OCI-LY3 (cell line): ENCODE measurements around the gene GRN.

Experiments
- H2AFZ ChIP-seq: fragments of 200-600, 300-600 bp; shearing (Covaris generic); 2 replicates; pipeline ENCODE4 v1.6.0; 2014; ENCODE audit warnings: antibody characterized with exemption, low read depth, low read length
- H3K27ac ChIP-seq: fragments of 200-600, 300-600 bp; sonication (generic); 2 replicates; pipeline ENCODE4 v1.5.1; 2014; ENCODE audit warnings: mild to moderate bottlenecking, low read length, moderate library complexity, mixed read lengths
- H3K27me3 ChIP-seq: fragments of 200-600, 300-600 bp; sonication (generic); 2 replicates; pipeline ENCODE4 v1.6.1; 2014; ENCODE audit warnings: low read depth, low read length, mixed read lengths
- H3K36me3 ChIP-seq: fragments of 200-600, 300-600 bp; sonication (generic); replicated peaks from 2 replicates; pipeline ENCODE3; 2014; ENCODE audit warnings: low read depth, low read length, mixed read lengths
- H3K4me1 ChIP-seq: fragments of 300-600, 200-600 bp; sonication (generic); 2 replicates; pipeline ENCODE4 v1.6.1; 2014; ENCODE audit warnings: low read length, mixed read lengths
- H3K4me2 ChIP-seq: fragments of 200-600, 300-600 bp; sonication (generic); 2 replicates; pipeline ENCODE4 v1.6.1; 2014; ENCODE audit warnings: low read length, mixed read lengths
- H3K4me3 ChIP-seq: fragments of 300-600, 200-600 bp; sonication (generic); 2 replicates; pipeline ENCODE4 v1.5.1; 2014; ENCODE audit warnings: antibody characterized with exemption, mild to moderate bottlenecking, low read length, moderate library complexity
- H3K79me2 ChIP-seq: fragments of 300-600, 200-600 bp; shearing (Covaris generic); 2 replicates; pipeline ENCODE4 v1.6.1; 2014; ENCODE audit warnings: mild to moderate bottlenecking, low read length, mixed read lengths
- H3K9ac ChIP-seq: fragments of 300-600, 200-600 bp; shearing (Covaris generic); 2 replicates; pipeline ENCODE4 v1.6.0; 2014; ENCODE audit warnings: mild to moderate bottlenecking, low read length, moderate library complexity
- H3K9me3 ChIP-seq: fragments of 200-600, 300-600 bp; shearing (Covaris generic); 2 replicates; pipeline ENCODE4 v1.6.1; 2014; ENCODE audit warnings: low read length, mixed read lengths; ENCODE audit not compliant: insufficient read depth
- H4K20me1 ChIP-seq: fragments of 200-600, 300-600 bp; sonication (generic); 2 replicates; pipeline ENCODE4 v1.6.1; 2016; ENCODE audit warnings: low read length, mixed read lengths; ENCODE audit not compliant: insufficient read depth
- CTCF ChIP-seq: fragments of 200-600, 300-600 bp; sonication (generic); IDR thresholded peaks from 2 replicates; pipeline ENCODE4 v1.5.1; 2014; ENCODE audit warnings: antibody characterized with exemption, low read length, low read depth
- EZH2phosphoT487 ChIP-seq: fragments of 200-600 bp; shearing (Covaris generic); IDR thresholded peaks from 2 replicates; pipeline ENCODE4 v1.6.1; 2018; ENCODE audit warnings: antibody characterized with exemption, mixed run types, low read depth

The GRN gene

GRCh38 chr17:44394833-44395232, 49.7 kb downstream of the GRN start:
- TF ChIP-seq EZH2phosphoT487 (no peak), CTCF (no peak)
- Histone ChIP-seq H3K79me2 (no peaks in the 10 kb centered on the region), H3K9ac (no peak overlapping the region), H2AFZ (no peak overlapping the region), H3K9me3 (no peaks in the 10 kb centered on the region), H3K36me3 (peaks cover 18% of the 10 kb centered on the region), H3K4me3 (no peak overlapping the region), H4K20me1 (no peaks in the 10 kb centered on the region), H3K27ac (no peak overlapping the region), H3K4me1 (peaks cover 2% of the 10 kb centered on the region; the same call in 1 of the 2 replicates), H3K4me2 (no peak overlapping the region), H3K27me3 (no peaks in the 10 kb centered on the region)

- no peaks in the 10 kb centered on the region for H4K20me1 ChIP-seq
- no peak overlapping the region for H3K4me3 ChIP-seq
- H3K79me2 ChIP-seq, result no peaks in the 10 kb centered on the region
- H2AFZ ChIP-seq, result no peak overlapping the region
- H3K4me2 ChIP-seq, result no peak overlapping the region
- H3K27ac ChIP-seq, result no peak overlapping the region
- H3K4me1 ChIP-seq, result no peaks in the 10 kb centered on the region
- H3K27me3 ChIP-seq, result no peaks in the 10 kb centered on the region
- H3K9me3 ChIP-seq, result no peaks in the 10 kb centered on the region
- no peak for TF ChIP-seq CTCF
- TF ChIP-seq EZH2phosphoT487, result no peak
- peaks cover 31% of the 10 kb centered on the region for H3K36me3 ChIP-seq
- no peak overlapping the region for H3K9ac ChIP-seq
Observed at GRCh38 chr17:44396946-44397345, 51.8 kb downstream of the GRN start.

- Histone ChIP-seq H3K79me2 (no peaks in the 10 kb centered on the region), H3K9ac (no peak overlapping the region), H4K20me1 (no peaks in the 10 kb centered on the region), H3K4me3 (no peak overlapping the region), H3K4me1 (peaks cover 6% of the 10 kb centered on the region), H3K27ac (no peak overlapping the region), H3K4me2 (no peak overlapping the region), H2AFZ (no peak overlapping the region), H3K27me3 (no peaks in the 10 kb centered on the region), H3K9me3 (no peaks in the 10 kb centered on the region), H3K36me3 (peaks cover 36% of the 10 kb centered on the region)
- TF ChIP-seq CTCF (no peak), EZH2phosphoT487 (no peak)
Observed at GRCh38 chr17:44397479-44398440, 52.7 kb downstream of the GRN start.

- Histone ChIP-seq H3K36me3 (peaks cover 40% of the 10 kb centered on the region), H3K4me3 (no peak overlapping the region), H3K4me2 (no peak overlapping the region), H4K20me1 (no peaks in the 10 kb centered on the region), H3K79me2 (no peaks in the 10 kb centered on the region), H3K9me3 (no peaks in the 10 kb centered on the region), H3K27me3 (no peaks in the 10 kb centered on the region), H3K9ac (no peak overlapping the region), H3K27ac (no peak overlapping the region), H3K4me1 (peaks cover 12% of the 10 kb centered on the region), H2AFZ (no peak overlapping the region)
- TF ChIP-seq EZH2phosphoT487, result no peak
Observed at GRCh38 chr17:44398692-44399691, 53.9 kb downstream of the GRN start.
